OCI-M1 (cell line): ENCODE results near the gene PHKG2.
"Not testable (repeated sequence)": the region's sequence is repeated elsewhere in the genome, so short reads cannot be mapped to it uniquely, and the experiment has no call there.

Experiments
- DNase-seq: peaks from one replicate; lab custom pipeline; 2025; lab: John Stamatoyannopoulos, UW

PHKG2 gene, protein sequence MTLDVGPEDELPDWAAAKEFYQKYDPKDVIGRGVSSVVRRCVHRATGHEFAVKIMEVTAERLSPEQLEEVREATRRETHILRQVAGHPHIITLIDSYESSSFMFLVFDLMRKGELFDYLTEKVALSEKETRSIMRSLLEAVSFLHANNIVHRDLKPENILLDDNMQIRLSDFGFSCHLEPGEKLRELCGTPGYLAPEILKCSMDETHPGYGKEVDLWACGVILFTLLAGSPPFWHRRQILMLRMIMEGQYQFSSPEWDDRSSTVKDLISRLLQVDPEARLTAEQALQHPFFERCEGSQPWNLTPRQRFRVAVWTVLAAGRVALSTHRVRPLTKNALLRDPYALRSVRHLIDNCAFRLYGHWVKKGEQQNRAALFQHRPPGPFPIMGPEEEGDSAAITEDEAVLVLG

DNA sequence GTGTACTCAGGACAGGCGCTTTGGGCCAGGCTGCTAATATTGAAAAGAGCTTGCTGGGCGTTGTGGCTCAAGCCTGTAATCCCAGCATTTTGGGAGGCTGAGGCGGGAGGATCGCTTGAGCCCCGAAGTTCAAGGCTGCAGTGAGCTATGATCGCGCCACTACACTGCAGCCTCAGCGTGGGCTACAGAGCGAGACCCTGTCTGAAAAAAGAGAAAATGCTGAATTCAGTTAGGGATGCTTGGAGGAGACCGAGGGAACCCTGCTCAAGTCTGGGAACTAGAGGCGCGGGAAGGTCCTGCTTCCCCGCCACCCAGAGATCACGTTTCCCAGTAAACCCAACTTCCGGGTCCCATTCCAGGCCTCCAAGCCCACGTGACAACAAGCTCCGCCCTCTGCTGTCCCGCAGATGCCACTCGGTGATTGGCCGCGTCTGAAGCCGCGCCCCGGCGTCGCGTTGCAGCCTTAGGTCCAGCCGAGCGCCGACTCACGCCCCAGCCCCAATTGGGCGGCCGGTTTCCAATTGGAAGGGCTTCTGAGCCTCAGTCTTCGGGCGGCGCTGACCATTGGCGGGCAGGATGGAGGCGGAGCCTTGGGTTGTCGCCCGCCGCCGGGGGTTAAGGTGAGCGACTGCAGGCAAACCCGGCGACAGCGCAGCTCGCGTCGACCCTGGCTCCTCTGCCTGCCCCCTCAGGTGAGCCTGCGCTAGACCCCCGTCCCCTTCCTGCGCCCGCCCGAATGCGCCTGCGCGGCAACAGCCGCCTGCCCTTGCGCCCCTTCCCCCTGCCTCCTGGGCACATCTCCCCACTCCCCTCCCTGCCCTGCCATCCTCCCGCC lies at the start of gene PHKG2:
PHKG2 (plus strand) TSS at position 627 of the 835 bp plus-strand sequence. CDS start 396 bp downstream, outside the sequence.
- peak; percentile 100 for DNase-seq

DNA sequence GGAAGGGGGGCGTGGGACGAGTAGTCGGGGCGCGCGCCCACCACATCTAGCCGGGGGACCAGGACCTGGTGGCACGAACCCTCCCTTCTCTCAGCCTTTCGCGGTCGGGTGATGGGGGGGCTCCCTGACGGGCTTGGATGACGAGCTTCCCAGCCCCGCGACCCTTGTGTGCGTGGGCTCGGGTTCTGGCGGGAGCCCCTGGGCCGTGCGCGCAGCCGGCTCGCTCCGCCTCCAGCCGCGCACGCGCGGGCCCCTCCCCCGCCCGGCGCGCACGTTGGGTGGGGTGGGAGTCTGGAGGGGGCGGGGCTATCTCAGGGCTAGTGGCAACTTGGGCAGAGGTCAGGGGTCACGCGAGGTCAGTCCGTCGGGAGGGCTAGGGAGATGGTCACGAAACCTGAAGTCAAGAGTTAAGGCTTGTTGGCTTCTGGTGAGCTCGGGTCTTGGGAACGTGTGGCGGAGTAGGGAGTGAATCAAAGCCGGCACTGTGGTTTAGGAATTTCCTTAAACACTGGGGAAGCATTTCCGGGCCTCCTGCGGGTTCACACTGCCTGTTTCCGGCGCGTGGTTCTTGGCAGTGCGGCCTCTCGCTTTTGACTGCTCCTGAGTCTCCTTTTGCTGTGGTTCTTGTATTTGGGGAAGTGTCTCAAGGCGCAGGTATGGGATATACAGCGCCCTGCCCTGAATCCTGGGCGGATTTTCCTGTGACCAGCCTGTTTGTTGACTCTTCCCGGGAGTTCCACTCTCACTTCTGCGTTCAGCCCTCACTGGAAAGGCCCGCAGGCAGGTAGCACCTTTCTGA lies 49.2 kb upstream of the PHKG2 start, which contains the start of gene SRCAP:
SRCAP (plus strand) TSS at position 356 of the 799 bp plus-strand sequence. CDS start 1,654 bp downstream, outside the sequence.
- peak; percentile 94 for DNase-seq

DNA sequence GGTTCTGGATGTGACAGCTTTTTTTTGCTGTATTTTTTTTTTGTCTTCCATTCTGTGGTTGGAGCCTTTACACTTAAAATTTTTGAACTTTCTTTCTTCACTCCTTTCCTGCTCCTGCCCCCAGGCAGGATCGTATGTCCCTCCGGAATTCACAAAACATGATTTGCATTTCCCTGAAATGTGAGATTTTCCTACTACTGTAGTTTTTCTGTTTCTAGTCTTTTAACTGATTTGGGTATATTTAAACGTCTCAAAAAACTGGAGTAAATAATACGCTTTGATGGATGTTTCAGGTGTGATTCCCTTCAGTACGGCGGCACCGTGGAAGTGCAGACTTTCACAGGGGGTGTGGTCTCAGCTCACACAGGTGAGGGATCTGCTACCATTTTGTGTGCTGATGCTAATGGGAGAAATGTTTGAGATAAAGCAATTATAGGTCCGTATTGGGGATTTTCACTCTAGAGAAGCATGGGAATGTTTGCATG lies 48.6 kb upstream of the PHKG2 start:
- no peak for DNase-seq

DNA sequence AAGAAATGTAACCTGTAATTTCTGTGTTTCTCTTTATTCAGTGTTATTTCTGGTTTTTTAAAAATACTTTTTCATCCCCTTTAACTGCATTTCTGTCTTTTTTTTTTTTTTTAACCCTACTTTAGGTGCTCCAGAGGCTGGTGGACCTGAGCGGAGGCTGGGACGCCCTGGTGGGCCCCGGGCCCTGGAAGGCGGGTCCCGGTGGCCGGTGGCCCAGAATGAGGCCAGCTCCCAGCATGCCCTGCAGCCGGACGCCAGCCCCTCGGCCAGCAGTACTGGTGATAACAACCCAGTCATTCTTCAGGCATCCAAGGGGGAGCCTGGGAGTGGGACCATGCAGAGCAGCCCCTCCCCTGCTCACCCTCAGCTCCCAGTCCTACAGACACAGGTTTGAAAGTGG lies 47.7 kb upstream of the PHKG2 start:
- DNase-seq = no peak

DNA sequence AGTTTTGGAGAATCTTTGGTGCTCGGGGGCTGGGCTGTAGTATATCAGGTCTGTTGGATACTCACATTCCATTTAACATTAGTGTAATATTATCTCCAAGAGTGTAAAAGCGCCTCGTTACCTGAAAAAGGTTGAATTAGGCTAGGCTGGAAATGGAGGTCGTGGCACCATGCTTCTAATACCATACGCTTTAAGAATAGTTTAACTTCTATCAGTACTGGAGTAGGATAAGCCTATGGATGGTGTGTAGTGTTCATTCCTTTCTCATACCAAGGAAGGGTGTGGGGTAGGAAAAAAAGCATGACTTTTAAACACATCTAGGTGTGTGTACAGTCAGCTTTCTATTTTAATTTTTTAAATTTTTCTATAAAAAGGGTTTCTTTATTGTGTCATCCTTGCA lies 47.3 kb upstream of the PHKG2 start:
- DNase-seq = no peak

DNA sequence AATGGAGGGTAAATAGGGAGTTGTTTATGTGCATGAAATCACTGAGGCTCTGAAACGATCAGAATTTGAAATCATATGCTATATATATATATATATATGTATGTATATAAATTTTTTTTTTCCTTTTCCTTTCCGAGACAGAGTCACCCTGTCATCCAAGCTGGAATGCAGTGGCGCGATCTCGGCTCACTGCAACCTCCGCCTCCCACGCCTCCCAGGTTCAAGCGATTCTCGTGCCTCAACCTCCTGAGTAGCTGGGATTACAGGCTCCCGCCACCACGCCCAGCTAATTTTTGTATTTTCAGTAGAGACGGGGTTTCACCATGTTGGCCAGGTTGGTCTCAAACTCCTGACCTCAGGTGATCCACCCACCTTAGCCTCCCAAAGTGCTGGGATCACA lies 45.2 kb upstream of the PHKG2 start:
- not testable (repeated sequence) for DNase-seq

DNA sequence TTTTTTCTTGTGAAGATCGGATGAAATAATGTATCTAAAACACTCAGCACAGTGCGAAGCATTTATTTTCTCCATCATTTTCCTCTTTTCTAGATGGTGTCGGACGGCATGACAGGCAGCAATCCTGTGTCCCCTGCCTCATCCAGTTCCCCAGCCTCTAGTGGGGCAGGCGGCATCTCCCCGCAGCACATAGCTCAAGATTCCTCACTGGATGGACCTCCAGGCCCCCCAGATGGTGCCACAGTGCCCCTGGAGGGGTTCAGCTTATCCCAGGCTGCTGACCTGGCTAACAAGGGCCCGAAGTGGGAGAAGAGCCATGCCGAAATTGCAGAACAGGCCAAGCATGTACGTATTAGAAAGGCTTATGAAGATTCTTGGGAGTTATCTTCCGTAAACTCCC lies 44.3 kb upstream of the PHKG2 start:
- no peak for DNase-seq

DNA sequence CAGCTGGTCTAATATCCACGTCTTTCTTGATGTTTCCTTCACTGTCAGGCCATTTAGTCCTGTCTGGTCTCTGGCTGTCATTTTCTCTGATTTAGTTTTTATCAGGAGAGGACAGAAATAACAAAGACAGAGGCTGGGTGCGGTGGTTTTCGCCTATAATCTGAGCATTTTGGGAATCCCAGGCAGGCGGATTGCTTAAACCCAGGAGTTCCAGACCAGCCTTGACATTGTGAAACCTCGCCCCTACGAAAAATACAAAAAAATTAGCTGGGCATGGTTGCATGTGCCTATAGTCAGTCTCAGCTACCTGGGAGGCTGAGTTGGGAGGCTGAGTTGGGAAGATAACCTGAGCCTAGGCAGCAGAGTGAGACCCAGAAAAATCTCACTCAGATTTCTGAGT lies 42.2 kb upstream of the PHKG2 start:
- no peak for DNase-seq

DNA sequence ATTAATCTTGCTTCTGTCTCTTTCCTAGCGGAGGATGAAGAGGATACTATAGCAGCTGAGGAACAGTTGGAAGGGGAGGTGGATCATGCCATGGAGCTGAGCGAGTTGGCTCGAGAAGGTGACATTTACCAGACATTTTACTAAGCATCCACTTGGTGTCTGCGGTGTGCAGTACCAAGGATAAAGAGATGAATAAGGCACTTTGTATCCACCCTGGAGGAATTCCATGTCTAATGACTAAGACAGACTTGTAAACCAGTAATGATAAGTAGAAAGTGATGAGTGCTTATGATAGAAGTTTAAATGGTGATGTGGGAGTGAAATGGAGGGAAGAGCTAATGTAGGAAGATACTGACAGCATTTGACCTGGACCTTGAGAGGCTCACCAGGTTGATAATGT lies 37.3 kb upstream of the PHKG2 start:
- no peak for DNase-seq

DNA sequence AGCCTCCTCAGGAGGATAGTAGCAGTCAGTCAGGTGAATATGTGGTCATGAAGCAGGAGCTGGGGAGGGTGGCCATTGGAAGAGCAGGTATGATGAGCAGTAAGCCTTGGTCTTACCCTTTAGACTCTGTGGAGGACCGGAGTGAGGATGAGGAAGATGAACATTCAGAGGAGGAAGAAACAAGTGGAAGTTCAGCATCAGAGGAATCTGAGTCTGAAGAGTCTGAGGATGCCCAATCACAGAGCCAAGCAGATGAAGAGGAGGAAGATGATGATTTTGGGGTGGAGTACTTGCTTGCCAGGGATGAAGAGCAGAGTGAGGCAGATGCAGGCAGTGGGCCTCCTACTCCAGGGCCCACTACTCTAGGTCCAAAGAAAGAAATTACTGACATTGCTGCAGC lies 36.5 kb upstream of the PHKG2 start:
- no peak for DNase-seq

DNA sequence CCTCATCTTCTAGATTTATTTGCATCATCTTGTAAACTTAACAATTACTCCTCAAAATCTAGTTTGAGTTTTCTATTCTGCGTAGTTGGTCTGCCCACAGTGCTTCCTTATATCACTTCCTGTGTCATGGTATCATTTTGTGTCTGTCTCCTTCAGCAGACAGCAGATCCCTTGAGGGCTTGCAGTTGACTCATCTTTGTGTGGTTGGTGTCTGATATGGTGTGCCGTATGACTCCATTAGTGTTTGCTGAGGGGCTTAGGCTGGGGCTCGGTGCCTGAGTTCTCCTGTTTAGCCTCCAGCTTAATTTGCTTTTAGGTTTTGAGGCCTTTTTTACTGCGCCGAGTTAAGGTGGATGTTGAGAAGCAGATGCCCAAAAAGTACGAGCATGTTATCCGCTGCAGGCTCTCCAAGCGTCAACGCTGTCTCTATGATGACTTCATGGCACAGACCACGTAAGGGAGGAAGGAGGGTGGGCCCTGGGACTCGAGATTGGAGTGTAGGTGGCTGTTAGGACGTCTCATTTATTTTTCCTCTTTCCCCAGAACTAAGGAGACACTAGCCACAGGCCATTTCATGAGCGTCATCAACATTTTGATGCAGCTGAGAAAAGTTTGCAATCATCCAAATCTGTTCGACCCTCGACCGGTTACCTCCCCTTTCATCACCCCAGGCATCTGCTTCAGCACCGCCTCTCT lies 32.3 kb upstream of the PHKG2 start:
- no peak for DNase-seq

DNA sequence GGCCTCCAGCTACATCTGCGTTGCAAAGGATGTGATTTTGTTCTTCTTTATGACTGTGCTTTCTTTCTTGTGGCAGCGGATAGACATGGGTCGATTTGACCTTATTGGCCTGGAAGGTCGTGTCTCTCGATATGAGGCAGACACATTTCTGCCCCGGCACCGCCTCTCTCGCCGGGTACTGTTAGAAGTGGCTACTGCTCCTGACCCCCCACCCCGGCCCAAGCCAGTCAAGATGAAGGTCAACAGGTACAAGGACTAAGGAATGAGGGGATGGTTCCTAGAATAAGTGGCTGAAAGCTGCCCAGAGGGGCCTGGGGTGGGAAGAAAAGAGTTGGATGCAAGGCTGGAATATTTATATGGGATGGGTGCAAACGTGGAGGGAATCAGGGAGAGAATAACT lies 28.1 kb upstream of the PHKG2 start:
- DNase-seq = no peak

DNA sequence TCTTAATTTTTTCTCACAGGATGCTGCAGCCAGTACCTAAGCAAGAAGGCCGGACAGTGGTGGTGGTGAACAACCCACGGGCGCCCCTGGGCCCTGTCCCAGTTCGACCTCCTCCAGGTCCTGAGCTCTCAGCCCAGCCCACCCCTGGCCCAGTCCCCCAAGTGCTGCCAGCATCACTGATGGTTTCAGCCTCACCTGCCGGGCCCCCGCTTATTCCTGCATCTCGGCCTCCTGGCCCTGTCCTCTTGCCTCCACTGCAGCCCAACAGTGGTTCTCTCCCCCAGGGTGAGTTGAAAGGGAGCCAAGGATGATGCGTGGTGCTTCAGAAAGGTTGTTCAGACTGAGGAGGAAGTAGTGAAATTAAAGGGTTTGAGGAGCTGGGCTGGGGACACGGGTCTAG lies 27.5 kb upstream of the PHKG2 start:
- no peak for DNase-seq

DNA sequence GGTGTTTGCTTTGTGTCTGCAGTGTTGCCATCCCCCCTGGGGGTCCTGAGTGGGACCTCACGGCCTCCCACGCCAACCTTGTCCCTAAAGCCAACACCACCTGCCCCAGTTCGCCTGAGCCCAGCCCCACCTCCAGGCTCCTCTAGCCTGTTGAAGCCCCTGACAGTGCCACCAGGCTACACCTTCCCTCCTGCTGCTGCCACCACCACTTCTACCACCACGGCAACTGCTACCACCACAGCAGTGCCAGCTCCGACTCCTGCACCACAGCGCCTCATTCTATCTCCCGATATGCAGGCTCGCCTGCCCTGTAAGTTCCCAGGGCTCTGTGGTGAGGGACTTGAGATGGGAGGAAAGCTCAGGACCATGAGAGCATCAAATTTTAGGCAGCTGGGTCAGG lies 27.1 kb upstream of the PHKG2 start:
- DNase-seq = no peak

DNA sequence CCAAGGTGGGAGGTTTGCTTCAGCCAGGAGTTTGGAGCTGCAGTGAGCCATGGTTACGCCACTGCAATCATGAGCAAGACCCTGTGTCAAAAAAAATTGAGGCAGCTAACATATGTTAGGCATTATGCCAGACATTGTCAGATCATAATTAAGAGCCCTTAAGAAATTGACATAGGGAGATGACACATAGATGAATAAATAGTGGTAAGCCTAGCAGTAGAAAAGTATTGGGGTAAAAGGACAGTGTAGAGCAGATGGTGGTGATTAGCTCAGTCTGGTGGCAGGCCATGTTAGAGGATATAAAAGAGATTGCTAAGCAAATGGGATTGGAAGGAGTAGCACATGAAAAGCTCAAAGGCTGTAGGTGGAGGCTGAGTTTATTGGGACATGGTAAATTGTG lies 26.6 kb upstream of the PHKG2 start:
- no peak for DNase-seq

DNA sequence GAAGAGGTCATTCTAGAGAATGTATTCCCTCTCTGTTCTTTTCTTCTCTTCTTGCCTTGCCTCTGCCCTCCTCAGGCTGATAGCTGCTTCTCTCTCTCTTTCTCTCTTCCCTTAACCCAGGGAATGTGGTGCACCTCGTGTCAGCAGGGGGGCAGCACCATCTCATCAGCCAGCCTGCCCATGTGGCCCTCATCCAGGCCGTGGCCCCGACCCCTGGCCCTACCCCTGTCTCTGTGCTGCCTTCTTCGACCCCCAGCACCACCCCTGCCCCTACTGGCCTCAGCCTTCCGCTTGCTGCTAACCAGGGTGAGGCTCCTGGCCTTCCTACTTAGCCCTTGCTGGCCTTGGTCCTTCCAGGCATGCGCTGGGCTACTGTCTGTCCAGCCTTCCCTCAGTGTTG lies 25.8 kb upstream of the PHKG2 start:
- DNase-seq = no peak

DNA sequence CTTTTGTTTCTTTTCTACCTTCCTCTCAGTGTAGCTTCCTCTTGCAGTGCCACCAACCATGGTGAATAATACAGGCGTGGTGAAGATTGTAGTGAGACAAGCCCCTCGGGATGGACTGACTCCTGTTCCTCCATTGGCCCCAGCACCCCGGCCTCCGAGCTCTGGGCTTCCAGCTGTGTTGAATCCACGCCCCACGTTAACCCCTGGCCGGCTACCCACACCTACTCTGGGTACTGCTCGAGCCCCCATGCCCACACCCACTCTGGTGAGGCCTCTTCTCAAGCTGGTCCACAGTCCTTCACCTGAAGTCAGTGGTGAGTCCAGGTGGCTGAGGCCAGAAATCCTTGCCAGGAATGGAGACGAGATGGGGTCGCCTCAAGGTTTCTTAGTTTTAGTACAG lies 25.3 kb upstream of the PHKG2 start:
- no peak for DNase-seq

DNA sequence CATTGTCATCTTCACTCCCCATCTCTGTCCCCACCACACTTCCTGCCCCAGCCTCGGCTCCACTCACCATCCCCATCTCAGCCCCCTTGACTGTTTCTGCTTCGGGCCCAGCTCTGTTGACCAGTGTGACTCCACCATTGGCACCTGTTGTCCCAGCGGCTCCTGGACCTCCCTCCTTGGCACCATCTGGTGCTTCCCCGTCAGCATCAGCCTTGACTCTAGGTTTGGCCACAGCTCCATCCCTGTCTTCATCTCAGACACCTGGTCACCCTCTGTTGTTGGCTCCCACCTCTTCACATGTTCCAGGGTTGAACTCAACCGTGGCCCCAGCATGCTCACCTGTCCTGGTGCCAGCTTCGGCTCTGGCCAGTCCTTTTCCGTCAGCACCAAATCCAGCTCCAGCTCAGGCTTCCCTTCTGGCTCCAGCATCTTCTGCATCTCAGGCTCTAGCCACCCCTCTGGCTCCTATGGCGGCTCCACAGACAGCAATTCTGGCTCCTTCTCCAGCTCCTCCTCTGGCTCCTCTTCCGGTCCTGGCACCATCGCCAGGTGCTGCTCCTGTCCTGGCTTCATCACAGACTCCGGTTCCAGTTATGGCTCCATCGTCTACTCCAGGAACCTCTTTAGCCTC lies 24.4 kb upstream of the PHKG2 start:
- no peak for DNase-seq

DNA sequence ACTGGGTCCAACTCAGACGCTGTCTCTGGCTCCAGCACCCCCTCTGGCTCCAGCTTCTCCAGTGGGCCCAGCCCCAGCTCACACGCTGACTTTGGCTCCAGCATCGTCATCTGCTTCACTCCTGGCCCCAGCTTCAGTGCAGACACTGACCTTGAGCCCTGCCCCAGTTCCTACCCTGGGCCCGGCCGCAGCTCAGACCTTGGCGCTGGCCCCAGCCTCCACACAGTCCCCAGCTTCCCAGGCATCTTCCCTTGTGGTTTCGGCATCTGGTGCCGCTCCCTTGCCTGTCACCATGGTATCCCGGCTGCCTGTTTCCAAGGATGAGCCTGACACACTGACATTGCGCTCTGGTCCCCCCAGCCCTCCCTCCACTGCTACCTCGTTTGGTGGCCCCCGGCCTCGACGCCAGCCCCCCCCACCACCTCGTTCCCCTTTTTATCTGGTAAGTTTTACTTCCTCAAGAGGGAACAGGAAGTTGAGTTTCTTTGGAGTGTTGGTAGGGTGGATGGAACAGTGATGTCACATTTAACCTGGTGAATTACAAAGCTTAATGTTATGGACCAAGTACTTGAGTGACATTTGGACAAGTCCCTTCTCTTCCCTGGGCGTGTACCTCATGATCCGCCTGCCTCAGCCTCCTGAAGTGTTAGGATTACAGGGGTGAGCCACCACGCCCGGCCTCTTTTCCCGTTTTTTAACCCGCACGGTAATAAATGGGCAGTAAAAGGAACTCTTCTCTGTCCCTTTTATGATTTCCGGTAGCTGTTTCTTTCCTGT lies 23.4 kb upstream of the PHKG2 start:
- DNase-seq = peak; percentile 19

DNA sequence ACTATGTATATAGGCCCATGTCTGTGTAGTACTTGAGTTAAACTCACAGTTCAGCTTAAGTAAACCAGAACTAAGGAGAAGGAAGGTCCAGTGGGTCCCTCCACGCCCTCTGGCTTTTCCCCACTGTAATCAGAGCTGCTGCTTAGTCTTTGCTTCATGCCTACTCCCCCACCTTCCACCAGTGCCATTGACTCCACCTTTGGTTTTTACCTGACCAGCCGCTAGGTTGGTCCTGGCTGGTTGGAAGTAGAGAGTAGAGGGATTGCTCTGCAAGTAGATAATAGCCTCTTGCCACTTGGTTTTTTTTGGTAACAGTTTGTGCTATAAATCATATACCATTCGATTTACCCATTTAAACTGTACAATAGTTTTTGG lies 22.8 kb upstream of the PHKG2 start:
- no peak for DNase-seq
